CD14-positive monocyte (primary cell): ENCODE results near the gene BPIFB1. TPM values are rescaled to one million over a fixed set of nuclear protein-coding genes. Genes with fewer than 3 reads are reported as not detected.
A peak's percentile ranks its signal among the peaks of the same experiment; 100 is the strongest.

Source experiments
- DNase-seq, 3 donors: peaks; one replicate each; pipeline ENCODE4 v3.0.0-alpha.2; 2011 to 2022
- H2AFZ ChIP-seq: 2 replicates; pipeline ENCODE4 v1.6.0; 2012; ENCODE audit warnings: mild to moderate bottlenecking, low read depth, low read length, inconsistent platforms; ENCODE audit not compliant: insufficient read depth, poor library complexity, severe bottlenecking
- H3K27ac ChIP-seq, 2 donors: 1 replicate in 1 of 2; 2 replicates in 1 of 2; pipeline ENCODE4 v1.5.1; 2012 to 2013; ENCODE audit warnings: low read length in 2 of 2, control low read depth in 1 of 2, inconsistent platforms in 1 of 2, low read depth in 1 of 2, mild to moderate bottlenecking in 1 of 2
- H3K27me3 ChIP-seq, 2 donors: one replicate each; pipeline versions ENCODE4 v1.6.0 to v1.6.1; 2011 to 2013; ENCODE audit warnings: low read length in 2 of 2; ENCODE audit not compliant: control insufficient read depth in 2 of 2, insufficient read depth in 2 of 2
- H3K36me3 ChIP-seq, 2 donors: replicated peaks in 1 of 2; 1 replicate in 1 of 2; 2 replicates in 1 of 2; pipeline versions ENCODE4 v1.5.1 to v1.6.1; 2012 to 2013; ENCODE audit warnings: low read length in 2 of 2, control low read depth in 1 of 2, inconsistent platforms in 1 of 2, mild to moderate bottlenecking in 1 of 2; ENCODE audit not compliant: insufficient read depth in 2 of 2, control insufficient read depth in 1 of 2
- H3K4me1 ChIP-seq, 2 donors: 1 replicate in 1 of 2; 2 replicates in 1 of 2; pipeline versions ENCODE4 v1.5.1 to v1.6.1; 2012 to 2013; ENCODE audit warnings: low read length in 2 of 2, control low read depth in 1 of 2, inconsistent platforms in 1 of 2, mild to moderate bottlenecking in 1 of 2, moderate library complexity in 1 of 2; ENCODE audit not compliant: insufficient read depth in 2 of 2, control insufficient read depth in 1 of 2
- H3K4me2 ChIP-seq: replicated peaks from 2 replicates; pipeline ENCODE3; 2012; ENCODE audit warnings: low read length, moderate library complexity, mild to moderate bottlenecking; ENCODE audit not compliant: poor library complexity, severe bottlenecking; ENCODE audit errors: extremely low read depth
- H3K4me3 ChIP-seq, 3 experiments: fragments of 200-600 bp in 1 of 3; sonication (generic) in 1 of 3; replicated peaks in 1 of 3; 1 replicate in 2 of 3; 2 replicates in 1 of 3; pipeline ENCODE4 v1.5.1; 2011 to 2013; ENCODE audit warnings: low read length in 3 of 3, mild to moderate bottlenecking in 3 of 3, control low read depth in 2 of 3, low read depth in 2 of 3, inconsistent platforms in 1 of 3, moderate library complexity in 1 of 3
- H3K79me2 ChIP-seq: 2 replicates; pipeline ENCODE4 v1.6.0; 2012; ENCODE audit warnings: mild to moderate bottlenecking, control low read depth, inconsistent platforms, low read length, moderate library complexity; ENCODE audit not compliant: insufficient read depth
- H3K9ac ChIP-seq: 2 replicates; pipeline ENCODE4 v1.6.0; 2017; ENCODE audit warnings: low read length, mild to moderate bottlenecking; ENCODE audit not compliant: insufficient read depth, poor library complexity, severe bottlenecking
- H3K9me3 ChIP-seq, 2 donors: replicated peaks in 1 of 2; 1 replicate in 1 of 2; 2 replicates in 1 of 2; pipeline versions ENCODE4 v1.5.1 to v1.6.1; 2012 to 2013; ENCODE audit warnings: low read length in 2 of 2, control low read depth in 1 of 2; ENCODE audit not compliant: control insufficient read depth in 1 of 2, insufficient read depth in 1 of 2
- H4K20me1 ChIP-seq: 2 replicates; pipeline ENCODE4 v1.6.0; 2012; ENCODE audit warnings: mild to moderate bottlenecking, low read length, control low read depth, moderate library complexity; ENCODE audit not compliant: insufficient read depth
- H3K27ac Mint-ChIP-seq, 7 donors: one replicate each; pipeline ENCODE4 v1.8.0; 2020; ENCODE audit warnings: mild to moderate bottlenecking in 7 of 7, mixed read lengths in 7 of 7, moderate library complexity in 6 of 7, inconsistent platforms in 2 of 7
- H3K27me3 Mint-ChIP-seq, 3 donors: one replicate each; pipeline ENCODE4 v1.8.0; 2021 to 2022; ENCODE audit warnings: low read depth in 3 of 3, mild to moderate bottlenecking in 3 of 3, mixed read lengths in 3 of 3, moderate library complexity in 3 of 3, inconsistent platforms in 1 of 3
- H3K36me3 Mint-ChIP-seq, 2 donors: one replicate each; pipeline ENCODE4 v1.8.0; 2020; ENCODE audit warnings: mixed read lengths in 2 of 2, inconsistent platforms in 1 of 2, mild to moderate bottlenecking in 1 of 2
- H3K4me1 Mint-ChIP-seq: one replicate; pipeline ENCODE4 v1.8.0; 2020; ENCODE audit warnings: mild to moderate bottlenecking, mixed read lengths
- H3K4me3 Mint-ChIP-seq, 2 donors: one replicate each; pipeline ENCODE4 v1.8.0; 2020; ENCODE audit warnings: mild to moderate bottlenecking in 2 of 2, mixed read lengths in 2 of 2, moderate library complexity in 1 of 2
- H3K9me3 Mint-ChIP-seq, 7 donors: one replicate each; pipeline ENCODE4 v1.8.0; 2020 to 2022; ENCODE audit warnings: mixed read lengths in 7 of 7, mild to moderate bottlenecking in 6 of 7, moderate library complexity in 6 of 7, inconsistent platforms in 2 of 7
- CTCF ChIP-seq: fragments of 200-600 bp; IDR thresholded peaks from one replicate; pipeline ENCODE4 v1.8.0; 2022; ENCODE audit warnings: antibody characterized with exemption, mild to moderate bottlenecking
- WGBS: methylation state at CpG from one replicate; pipeline ENCODE4 v1.1.5; 2013; ENCODE audit warnings: missing lambda C conversion rate; ENCODE audit not compliant: insufficient coverage; 5-methylcytosine and 5-hydroxymethylcytosine counted together
- intact Hi-C, 2 donors: fragments of 100-400 bp; cut with micrococcal nuclease; formaldehyde crosslinking; loops; one replicate each; pipeline versions ENCODE4 v1.15.0 to v1.15.1; 2023
- polyA plus RNA-seq, 3 donors: library from polyadenylated mRNA; depleted of rRNA in 1 of 3; unstranded in 2 of 3; stranded (reverse) in 1 of 3; fragments of 300-500 nt in 2 of 3; fragments of >200 nt in 1 of 3; fragmentation: Illumina TruSeq in 2 of 3; gene quantifications; 1 replicate in 2 of 3; 2 replicates in 1 of 3; pipeline ENCODE4 v1.2.3, GENCODE V29; 2012 to 2021

BPIFB1 gene
- polyA plus RNA-seq, 3 donors = not detected

GRCh38 chr20:33259371-33259770 lies 23.6 kb upstream of the BPIFB1 start:
- Mint-ChIP-seq H3K4me3 (no peak overlapping the region), H3K36me3 (no peaks in the 10 kb centered on the region), H3K27ac (no peak overlapping the region), H3K9me3 (peaks cover 3 to 16% (median 13%) of the 10 kb centered on the region in 7 donors), H3K27me3 (peaks cover 0 to 2% (median 0%) of the 10 kb centered on the region in 3 donors), H3K4me1 (peaks cover 53% of the 10 kb centered on the region)
- Histone ChIP-seq H3K4me3 (no peak overlapping the region), H3K79me2 (no peaks in the 10 kb centered on the region), H3K9me3 (peaks cover 8 to 12% of the 10 kb centered on the region in 2 donors), H3K4me1 (peaks cover 44 to 50% of the 10 kb centered on the region in 2 donors), H3K4me2 (peak overlapping the region; percentile 16), H3K27ac (no peak overlapping the region), H2AFZ (no peak overlapping the region), H3K36me3 (no peaks in the 10 kb centered on the region), H4K20me1 (no peaks in the 10 kb centered on the region), H3K9ac (no peak overlapping the region), H3K27me3 (no peaks in the 10 kb centered on the region)
- no peak for DNase-seq
- no peak for TF ChIP-seq CTCF
- intact Hi-C loops = no loop called here
- WGBS = 40% methylated on average over 1 of the region's 5 CpGs

- H2AFZ ChIP-seq = peak overlapping the region; percentile 68
- H3K27me3 ChIP-seq = no peaks in the 10 kb centered on the region
- peak overlapping the region; percentile 59 for H3K4me2 ChIP-seq
- peak overlapping the region in 1 of 3 experiments; percentile 32 for H3K4me3 ChIP-seq
- peaks cover 44 to 50% of the 10 kb centered on the region in 2 donors for H3K4me1 ChIP-seq
- H4K20me1 ChIP-seq = no peaks in the 10 kb centered on the region
- DNase-seq = peak; percentile 7 to 69 (median 18)
- H3K27ac ChIP-seq = peak overlapping the region; percentile 66 to 74
- no peak overlapping the region for H3K9ac ChIP-seq
- TF ChIP-seq CTCF = no peak
- no peaks in the 10 kb centered on the region for H3K36me3 ChIP-seq
- Mint-ChIP-seq H3K27me3 (no peaks in the 10 kb centered on the region), H3K4me1 (peaks cover 49% of the 10 kb centered on the region), H3K9me3 (peaks cover 4 to 19% (median 12%) of the 10 kb centered on the region in 7 donors), H3K27ac (peak overlapping the region; percentile 61 to 97 (median 93)), H3K36me3 (no peaks in the 10 kb centered on the region), H3K4me3 (no peak overlapping the region)
- H3K79me2 ChIP-seq = no peaks in the 10 kb centered on the region
- H3K9me3 ChIP-seq = peaks cover 8 to 12% of the 10 kb centered on the region in 2 donors
- intact Hi-C loops = no loop called here
- WGBS = 91% methylated on average over 3 of the region's 4 CpGs
Observed at GRCh38 chr20:33261465-33261864, 21.5 kb upstream of the BPIFB1 start.
